Thyroid gland (tissue), 4 donors: ENCODE measurements around the gene TTF2.

Experiments
- CTCF ChIP-seq, 6 experiments: fragments of 200-600 bp in 3 of 6; fragments of 450-650 bp in 3 of 6; sonication (generic) in 3 of 6; IDR thresholded peaks; one replicate each; pipeline ENCODE4 v1.5.1; 2016 to 2019; ENCODE audit warnings: antibody characterized with exemption in 6 of 6, mild to moderate bottlenecking in 2 of 6, inconsistent platforms in 1 of 6, moderate library complexity in 1 of 6
- POLR2A ChIP-seq, 2 donors: fragments of 450-650 bp; IDR thresholded peaks; one replicate each; pipeline ENCODE4 v1.6.1; 2017; ENCODE audit warnings: antibody characterized with exemption in 2 of 2, mild to moderate bottlenecking in 2 of 2, moderate library complexity in 1 of 2

GRCh38 chr1:117034791-117035290 is 25.3 kb upstream of the TTF2 start:
- TF ChIP-seq CTCF (IDR thresholded peaks at IDR 0.05) (no peak), POLR2A (IDR thresholded peaks at IDR 0.05) (no peak)
